ENCODE results near the gene C2orf42.
A peak's percentile ranks its signal among the peaks of the same experiment; 100 is the strongest.
"Not testable (repeated sequence)": the region's sequence is repeated elsewhere in the genome, so short reads cannot be mapped to it uniquely, and the experiment has no call there.

C2orf42 gene

DNA sequence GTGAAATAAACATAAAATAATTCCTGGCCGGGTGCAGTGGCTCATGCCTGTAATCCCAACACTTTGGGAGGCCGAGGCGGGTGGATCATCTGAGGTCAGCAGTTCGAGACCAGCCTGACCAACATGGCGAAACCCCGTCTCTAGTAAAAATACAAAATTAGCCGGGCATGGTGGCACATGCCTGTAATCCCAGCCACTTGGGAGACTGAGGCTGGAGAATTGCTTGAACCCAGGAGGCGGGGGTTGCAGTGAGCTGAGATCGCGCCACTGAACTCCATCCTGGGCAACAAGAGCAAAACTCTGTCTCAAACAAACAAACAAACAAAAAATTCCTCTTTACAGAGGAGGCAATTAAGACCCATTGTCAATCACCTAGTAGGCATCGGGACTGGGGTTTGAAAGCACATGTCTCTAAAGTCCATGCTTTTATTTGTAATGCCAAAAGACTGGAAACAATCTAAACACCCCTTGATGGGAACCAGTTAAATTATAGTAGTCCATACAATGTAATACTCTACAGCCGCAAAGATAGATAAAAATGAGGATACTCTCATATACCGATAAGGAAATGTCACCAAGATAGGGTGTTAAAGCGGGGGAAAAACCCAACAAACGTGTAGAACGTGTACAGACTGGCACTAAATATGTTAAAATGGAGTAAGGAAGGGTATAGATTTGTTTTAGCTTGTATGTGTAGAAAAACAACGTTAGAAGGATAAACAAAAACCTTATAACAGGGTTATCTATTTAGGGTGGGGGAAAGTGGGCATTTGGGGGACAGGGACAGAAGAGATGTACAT lies 59.3 kb downstream of the C2orf42 start:
- not testable (repeated sequence) for DNase-seq

DNA sequence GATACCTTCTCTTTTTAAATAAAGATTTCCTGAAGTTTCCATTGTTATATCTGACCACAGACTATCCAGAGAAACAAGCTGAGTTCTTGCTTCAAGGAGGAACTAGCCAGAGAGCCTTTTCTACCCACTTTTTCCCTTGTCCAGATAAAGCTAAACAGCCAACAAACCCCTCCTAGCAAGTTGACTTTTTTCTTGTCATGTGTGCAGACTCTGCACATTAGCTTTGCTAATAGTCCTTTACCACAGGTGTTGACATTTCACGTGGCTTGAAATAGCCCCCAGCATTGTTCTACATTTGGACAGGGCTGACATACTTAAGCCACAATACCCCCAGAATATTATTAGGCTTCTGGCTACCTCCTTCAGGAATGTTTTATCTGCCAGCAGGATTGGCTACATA lies 62.8 kb downstream of the C2orf42 start:
- no peak for DNase-seq

DNA sequence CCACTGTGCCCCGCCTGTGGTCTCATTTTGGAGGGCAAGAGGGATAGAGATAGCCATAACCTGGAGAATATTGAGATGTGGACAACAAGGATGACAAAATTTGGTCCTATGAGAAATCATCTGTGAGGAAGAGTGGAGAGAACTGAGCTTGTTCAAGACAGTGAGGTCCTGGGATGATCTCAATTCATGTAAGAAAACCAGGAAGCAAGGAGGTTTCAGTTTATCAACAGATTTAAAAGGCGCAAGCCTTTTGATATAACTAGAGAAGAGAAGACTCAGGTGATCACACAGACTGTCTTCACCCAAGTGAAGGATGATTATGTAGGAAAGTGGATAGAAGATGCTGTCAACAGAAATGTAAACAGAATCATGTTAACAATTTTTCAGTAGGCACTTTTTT lies 64.4 kb downstream of the C2orf42 start:
- DNase-seq = no peak

- no peak for DNase-seq
Observed at GRCh38 chr2:70125498-70125898, 65.3 kb downstream of the C2orf42 start.

DNA sequence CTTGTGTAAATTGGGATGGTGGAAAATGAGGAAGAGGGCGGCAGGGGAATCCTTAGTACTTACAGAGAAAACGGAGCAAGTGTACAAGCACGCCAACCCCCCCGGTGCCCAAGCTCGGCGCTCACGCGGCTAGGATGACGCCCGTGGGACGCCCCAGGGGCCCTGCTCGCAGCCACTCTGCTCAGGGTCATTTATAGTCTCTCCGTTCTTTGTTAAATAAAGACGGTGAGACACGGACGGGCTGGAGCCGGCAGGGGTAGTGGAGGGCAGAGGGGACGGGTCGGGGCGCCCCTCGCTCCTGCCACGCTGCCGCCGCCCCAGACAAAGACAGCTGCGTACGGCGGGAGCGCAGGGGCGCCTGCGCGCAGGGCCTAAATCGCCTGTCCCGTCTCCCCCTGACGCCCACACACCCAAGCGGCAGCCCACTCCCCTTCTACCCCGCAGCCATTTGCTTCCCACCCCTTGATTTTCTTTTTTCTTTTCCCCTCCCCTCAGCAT lies 65.8 kb downstream of the C2orf42 start:
- peak; percentile 42 for DNase-seq

DNA sequence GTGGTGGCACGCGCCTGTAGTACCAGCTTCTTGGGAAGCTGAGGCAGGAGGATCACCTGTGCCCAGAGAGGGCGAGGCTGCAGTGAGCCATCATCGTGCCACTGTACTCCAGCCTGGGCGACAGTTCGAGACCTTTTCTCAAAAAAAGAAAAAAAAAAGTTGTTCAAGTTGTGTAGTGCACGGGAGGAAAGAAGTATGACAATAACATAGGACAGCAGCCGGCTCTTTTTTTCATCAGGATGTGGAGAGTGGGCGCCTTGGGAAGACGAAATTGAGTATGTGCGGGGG lies 67.0 kb downstream of the C2orf42 start:
- DNase-seq = no peak

- peak; percentile 48 for DNase-seq
Observed at GRCh38 chr2:70123051-70123828, 67.6 kb downstream of the C2orf42 start.

- no peak for DNase-seq
Observed at GRCh38 chr2:70122470-70122869, 68.3 kb downstream of the C2orf42 start.

- no peak for DNase-seq
Observed at GRCh38 chr2:70121627-70122372, 69.0 kb downstream of the C2orf42 start.

DNA sequence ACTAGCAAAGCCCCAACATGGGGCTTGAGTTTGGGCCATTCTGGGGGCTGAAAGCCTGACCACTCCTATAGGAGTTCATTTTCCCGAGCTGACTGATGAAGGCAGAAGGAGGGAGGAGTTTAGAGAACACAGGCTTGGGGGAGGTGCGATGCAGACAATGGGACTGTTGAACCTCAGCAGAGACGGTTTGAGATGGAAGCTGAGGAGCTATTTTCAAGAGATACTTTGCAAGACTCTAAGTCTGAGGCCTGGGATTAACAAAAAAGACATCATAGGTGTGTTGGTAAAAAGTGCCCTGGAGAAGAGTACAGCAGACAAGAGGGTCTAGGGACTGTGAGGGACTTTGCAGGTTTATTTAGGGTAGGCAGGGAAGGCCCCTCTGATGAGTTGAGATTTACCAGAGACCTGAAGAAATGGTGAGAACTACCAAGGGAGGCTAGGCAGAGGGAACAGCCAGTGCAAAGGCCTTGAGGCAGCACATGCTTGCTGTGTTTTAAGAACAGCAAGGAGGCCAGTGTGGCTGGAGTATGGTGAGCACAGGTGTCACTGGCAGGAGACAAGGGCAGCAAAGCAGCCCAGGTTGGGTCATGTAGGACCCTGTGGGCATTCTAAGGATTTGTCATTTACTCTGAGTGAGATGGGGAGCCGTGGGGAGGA lies 71.9 kb downstream of the C2orf42 start:
- no peak for DNase-seq

- no peak for DNase-seq
Observed at GRCh38 chr2:70116936-70117552, 73.8 kb downstream of the C2orf42 start.

- no peak for DNase-seq
Observed at GRCh38 chr2:70115646-70116442, 75.0 kb downstream of the C2orf42 start.

GRCh38 chr2:70113359-70114070 lies 77.3 kb downstream of the C2orf42 start:
- no peak for DNase-seq

DNA sequence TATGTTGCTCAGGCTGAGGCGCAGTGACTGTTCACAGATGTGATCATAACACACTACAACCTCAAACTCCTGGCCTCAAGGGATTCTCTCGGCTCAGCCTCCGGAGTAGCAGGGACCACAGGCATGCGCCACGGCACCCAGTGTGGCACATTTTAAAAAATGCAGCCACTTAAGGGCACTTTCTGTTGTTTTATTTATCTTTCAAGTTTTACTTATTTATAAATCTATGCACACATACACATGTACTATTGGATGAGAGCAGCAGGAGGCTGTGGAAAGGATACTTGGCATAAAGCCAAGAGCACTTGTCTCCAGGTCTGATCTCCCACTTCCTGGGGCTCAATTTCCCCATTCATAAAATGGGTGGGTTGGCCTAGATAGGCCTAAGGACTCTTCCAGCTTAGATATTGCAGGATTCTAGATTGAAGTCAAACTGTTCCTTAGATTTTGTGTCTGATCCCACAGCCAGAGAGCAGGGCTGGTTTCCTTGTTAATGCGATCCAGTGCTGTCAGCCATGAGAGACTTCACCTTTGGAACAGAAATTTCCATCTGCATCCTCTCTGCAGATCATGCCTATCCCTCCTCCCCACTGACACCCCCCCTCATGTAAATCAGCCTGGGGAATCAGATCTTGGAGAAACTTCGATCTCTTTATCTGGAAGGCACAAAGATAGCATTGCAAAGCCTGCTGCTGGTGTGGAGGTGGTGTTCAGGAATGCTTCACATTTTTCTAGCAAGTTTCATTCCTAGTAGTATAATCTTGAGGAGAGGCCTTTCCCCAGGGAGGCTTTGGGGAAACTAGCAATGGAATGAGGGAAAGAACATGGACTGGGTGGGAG lies 78.8 kb downstream of the C2orf42 start:
- peak; percentile 72 for DNase-seq

GRCh38 chr2:70110397-70110796 lies 80.4 kb downstream of the C2orf42 start:
- DNase-seq = not testable (repeated sequence)

GRCh38 chr2:70106138-70106537 lies 84.7 kb downstream of the C2orf42 start:
- DNase-seq = not testable (repeated sequence)

DNA sequence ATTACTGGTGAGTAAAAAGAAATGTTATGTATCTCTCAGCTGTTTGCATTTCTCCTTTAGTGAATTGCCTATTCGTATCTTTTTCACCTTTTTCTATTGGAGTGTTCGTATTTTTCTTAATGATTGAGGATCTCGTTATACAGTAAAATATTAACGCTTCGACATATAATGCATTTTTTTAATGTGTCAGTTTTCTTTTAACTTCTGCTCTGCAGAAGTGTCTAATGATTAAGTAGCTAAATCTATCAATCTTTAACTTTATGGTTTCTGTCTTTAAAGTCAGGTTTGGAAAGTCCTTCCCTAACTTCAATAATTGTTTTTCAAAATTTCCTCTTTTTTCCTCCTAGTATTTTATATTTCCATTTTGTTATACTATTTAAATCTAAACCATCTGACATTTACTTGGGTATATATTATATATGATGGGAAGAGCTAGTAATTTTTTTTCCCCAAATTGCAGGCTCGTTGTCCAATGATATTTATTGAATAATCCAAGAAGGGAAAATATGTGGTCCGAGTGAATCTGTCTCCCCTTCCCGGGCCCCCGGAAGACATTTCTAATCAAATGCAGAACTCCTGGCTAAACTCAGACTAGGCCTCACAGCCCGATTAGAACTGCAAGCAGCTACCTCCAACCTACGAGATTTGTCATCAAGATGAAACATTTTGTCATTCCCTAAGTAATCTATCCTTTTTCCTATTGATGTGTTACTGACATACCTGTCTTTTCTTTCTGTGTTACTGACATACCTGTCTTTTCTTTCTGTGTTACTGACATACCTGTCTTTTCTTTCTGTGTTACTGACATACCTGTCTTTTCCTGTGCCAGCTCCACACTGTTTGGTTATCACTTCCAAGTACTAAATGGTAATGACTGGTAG lies 86.3 kb downstream of the C2orf42 start:
- DNase-seq = peak; percentile 46

GRCh38 chr2:70103531-70104061 lies 87.2 kb downstream of the C2orf42 start:
- DNase-seq = no peak

Measured in EL (cell line).